NCI-H69 (cell line): ENCODE measurements around the gene LEPROT.

Experiments used
- DNase-seq: peaks from one replicate; lab custom pipeline; 2025; lab: John Stamatoyannopoulos, UW

Gene LEPROT

GRCh38 chr1:65477414-65478378 lies 57.2 kb downstream of the LEPROT start:
- DNase-seq = no peak

- no peak for DNase-seq
Measured at GRCh38 chr1:65478379-65479026, 58.0 kb downstream of the LEPROT start.

DNA sequence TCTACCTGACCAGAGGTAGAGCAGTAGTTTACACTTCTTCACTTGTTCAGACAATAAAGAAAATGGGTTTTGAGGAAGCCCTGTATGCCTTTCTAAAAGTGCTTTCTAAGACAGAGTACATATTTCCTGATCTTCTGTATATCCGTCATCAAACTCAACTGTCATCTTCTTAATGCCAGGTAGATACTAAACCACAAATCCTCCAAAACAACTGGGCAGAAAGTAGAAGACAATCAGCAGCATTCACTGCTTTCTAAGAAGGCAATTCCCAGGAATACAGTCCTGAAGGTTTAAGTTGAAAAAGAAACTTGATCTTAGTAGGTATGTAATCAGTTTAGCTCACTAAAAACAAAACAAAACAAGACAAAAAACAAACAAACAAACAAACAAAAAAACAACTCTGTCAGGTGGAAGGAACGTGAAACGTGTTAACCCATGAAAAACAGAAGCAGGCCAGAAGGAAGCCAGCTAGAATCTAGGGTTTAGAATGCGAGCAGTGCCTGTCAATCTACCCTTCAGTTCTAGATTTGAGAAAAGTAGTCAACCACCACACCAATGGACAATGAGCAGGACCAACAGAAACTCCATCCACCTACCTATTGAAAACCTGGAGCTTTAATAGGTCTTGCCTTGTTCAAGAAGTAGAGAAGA lies 59.2 kb downstream of the LEPROT start:
- no peak for DNase-seq

GRCh38 chr1:65480684-65481405 lies 60.4 kb downstream of the LEPROT start:
- no peak for DNase-seq

GRCh38 chr1:65483993-65484754 lies 63.7 kb downstream of the LEPROT start:
- no peak for DNase-seq
